ENCODE results near the gene SLC34A2.

SLC34A2 gene

GRCh38 chr4:25633541-25633940 is 22.1 kb upstream of the SLC34A2 start:
- no CpG with 5 or more reads among the region's 4 CpGs for WGBS (ENCODE audit: insufficient coverage, insufficient read length)
- Histone ChIP-seq H3K9me3 (ENCODE audit: control insufficient read depth, insufficient read depth, low read length) (no peaks in the 10 kb centered on the region), H3K4me3 (ENCODE audit: low read length) (no peak overlapping the region), H3K4me1 (ENCODE audit: control insufficient read depth, insufficient read depth, low read length) (no peaks in the 10 kb centered on the region), H3K36me3 (ENCODE audit: control insufficient read depth, insufficient read depth, low read length) (no peaks in the 10 kb centered on the region), H3K27me3 (ENCODE audit: control insufficient read depth, insufficient read depth, low read length) (no peaks in the 10 kb centered on the region), H3K27ac (ENCODE audit: low read length) (no peak overlapping the region)
- no peak for DNase-seq (ENCODE audit: low read depth, low spot score)

- no peaks in the 10 kb centered on the region for H3K36me3 ChIP-seq (ENCODE audit: control insufficient read depth, insufficient read depth, low read length)
- no peak for DNase-seq (ENCODE audit: low read depth, low spot score)
- H3K9me3 ChIP-seq (ENCODE audit: control insufficient read depth, insufficient read depth, low read length), result no peaks in the 10 kb centered on the region
- no peak overlapping the region for H3K4me3 ChIP-seq (ENCODE audit: low read length)
- no peaks in the 10 kb centered on the region for H3K27me3 ChIP-seq (ENCODE audit: control insufficient read depth, insufficient read depth, low read length)
- no CpG with 5 or more reads among the region's 4 CpGs for WGBS (ENCODE audit: insufficient coverage, insufficient read length)
- no peak overlapping the region for H3K27ac ChIP-seq (ENCODE audit: low read length)
- no peaks in the 10 kb centered on the region for H3K4me1 ChIP-seq (ENCODE audit: control insufficient read depth, insufficient read depth, low read length)
Observed at GRCh38 chr4:25635501-25635900, 20.1 kb upstream of the SLC34A2 start.

- H3K9me3 ChIP-seq (ENCODE audit: control insufficient read depth, insufficient read depth, low read length), result no peaks in the 10 kb centered on the region
- H3K27ac ChIP-seq (ENCODE audit: low read length), result no peak overlapping the region
- no peak for DNase-seq (ENCODE audit: low read depth, low spot score)
- no CpG with 5 or more reads among the region's 10 CpGs for WGBS (ENCODE audit: insufficient coverage, insufficient read length)
- H3K4me3 ChIP-seq (ENCODE audit: low read length), result no peak overlapping the region
- H3K27me3 ChIP-seq (ENCODE audit: control insufficient read depth, insufficient read depth, low read length), result no peaks in the 10 kb centered on the region
- no peaks in the 10 kb centered on the region for H3K36me3 ChIP-seq (ENCODE audit: control insufficient read depth, insufficient read depth, low read length)
- H3K4me1 ChIP-seq (ENCODE audit: control insufficient read depth, insufficient read depth, low read length), result no peaks in the 10 kb centered on the region
Observed at GRCh38 chr4:25637581-25638220, 17.9 kb upstream of the SLC34A2 start.

GRCh38 chr4:25638221-25638601 is 17.4 kb upstream of the SLC34A2 start:
- Histone ChIP-seq H3K9me3 (ENCODE audit: control insufficient read depth, insufficient read depth, low read length) (no peaks in the 10 kb centered on the region), H3K4me3 (ENCODE audit: low read length) (no peak overlapping the region), H3K36me3 (ENCODE audit: control insufficient read depth, insufficient read depth, low read length) (no peaks in the 10 kb centered on the region), H3K4me1 (ENCODE audit: control insufficient read depth, insufficient read depth, low read length) (no peaks in the 10 kb centered on the region), H3K27me3 (ENCODE audit: control insufficient read depth, insufficient read depth, low read length) (no peaks in the 10 kb centered on the region), H3K27ac (ENCODE audit: low read length) (no peak overlapping the region)
- WGBS (ENCODE audit: insufficient coverage, insufficient read length), result no CpG with 5 or more reads among the region's 4 CpGs
- no peak for DNase-seq (ENCODE audit: low read depth, low spot score)

- H3K4me1 ChIP-seq (ENCODE audit: control insufficient read depth, insufficient read depth, low read length), result no peaks in the 10 kb centered on the region
- H3K27me3 ChIP-seq (ENCODE audit: control insufficient read depth, insufficient read depth, low read length), result no peaks in the 10 kb centered on the region
- DNase-seq (ENCODE audit: low read depth, low spot score), result no peak
- H3K36me3 ChIP-seq (ENCODE audit: control insufficient read depth, insufficient read depth, low read length), result no peaks in the 10 kb centered on the region
- no CpG with 5 or more reads among the region's 4 CpGs for WGBS (ENCODE audit: insufficient coverage, insufficient read length)
- H3K4me3 ChIP-seq (ENCODE audit: low read length), result no peak overlapping the region
- no peak overlapping the region for H3K27ac ChIP-seq (ENCODE audit: low read length)
- H3K9me3 ChIP-seq (ENCODE audit: control insufficient read depth, insufficient read depth, low read length), result no peaks in the 10 kb centered on the region
Observed at GRCh38 chr4:25638806-25639205, 16.8 kb upstream of the SLC34A2 start.

- no peak for DNase-seq (ENCODE audit: low read depth, low spot score)
- WGBS (ENCODE audit: insufficient coverage, insufficient read length), result no CpG with 5 or more reads among the region's 6 CpGs
- H3K4me1 ChIP-seq (ENCODE audit: control insufficient read depth, insufficient read depth, low read length), result peaks cover 10% of the 10 kb centered on the region
Observed at GRCh38 chr4:25650311-25650710, 5.3 kb upstream of the SLC34A2 start.

GRCh38 chr4:25651682-25652081 is 4.0 kb upstream of the SLC34A2 start:
- H3K9me3 ChIP-seq (ENCODE audit: control insufficient read depth, insufficient read depth, low read length), result no peaks in the 10 kb centered on the region
- no peak overlapping the region for H3K4me3 ChIP-seq (ENCODE audit: low read length)
- no peak for DNase-seq (ENCODE audit: low read depth, low spot score)
- peaks cover 14% of the 10 kb centered on the region for H3K4me1 ChIP-seq (ENCODE audit: control insufficient read depth, insufficient read depth, low read length)
- H3K27ac ChIP-seq (ENCODE audit: low read length), result no peak overlapping the region
- no CpG with 5 or more reads among the region's 5 CpGs for WGBS (ENCODE audit: insufficient coverage, insufficient read length)
- H3K27me3 ChIP-seq (ENCODE audit: control insufficient read depth, insufficient read depth, low read length), result peaks cover 16% of the 10 kb centered on the region
- H3K36me3 ChIP-seq (ENCODE audit: control insufficient read depth, insufficient read depth, low read length), result no peaks in the 10 kb centered on the region

More at GRCh38 chr4:25650311-25650710, 5.3 kb upstream of the SLC34A2 start:
- Histone ChIP-seq H3K4me3 (ENCODE audit: low read length) (no peak overlapping the region), H3K9me3 (ENCODE audit: control insufficient read depth, insufficient read depth, low read length) (no peaks in the 10 kb centered on the region), H3K27ac (ENCODE audit: low read length) (no peak overlapping the region), H3K27me3 (ENCODE audit: control insufficient read depth, insufficient read depth, low read length) (peaks cover 11% of the 10 kb centered on the region; the same call in 1 of the 2 replicates), H3K36me3 (ENCODE audit: control insufficient read depth, insufficient read depth, low read length) (no peaks in the 10 kb centered on the region)

GRCh38 chr4:25654031-25654970 is 1.4 kb upstream of the SLC34A2 start:
- H3K4me3 ChIP-seq (ENCODE audit: low read length), result no peak overlapping the region
- no peaks in the 10 kb centered on the region for H3K36me3 ChIP-seq (ENCODE audit: control insufficient read depth, insufficient read depth, low read length)

GRCh38 chr4:25656031-25656430 is 380 bp downstream of the SLC34A2 start:
- peaks cover 14% of the 10 kb centered on the region for H3K4me1 ChIP-seq (ENCODE audit: control insufficient read depth, insufficient read depth, low read length)
- H3K27ac ChIP-seq (ENCODE audit: low read length), result no peak overlapping the region
- peaks cover 16% of the 10 kb centered on the region for H3K27me3 ChIP-seq (ENCODE audit: control insufficient read depth, insufficient read depth, low read length)
- WGBS (ENCODE audit: insufficient coverage, insufficient read length), result no CpG with 5 or more reads among the region's 8 CpGs
- DNase-seq (ENCODE audit: low read depth, low spot score), result no peak
- H3K4me3 ChIP-seq (ENCODE audit: low read length), result no peak overlapping the region; the same call in 1 of the 2 replicates
- no peaks in the 10 kb centered on the region for H3K36me3 ChIP-seq (ENCODE audit: control insufficient read depth, insufficient read depth, low read length)
- no peaks in the 10 kb centered on the region for H3K9me3 ChIP-seq (ENCODE audit: control insufficient read depth, insufficient read depth, low read length)

More at GRCh38 chr4:25654031-25654970, 1.4 kb upstream of the SLC34A2 start:
- no CpG with 5 or more reads among the region's 17 CpGs for WGBS (ENCODE audit: insufficient coverage, insufficient read length)
- H3K4me1 ChIP-seq (ENCODE audit: control insufficient read depth, insufficient read depth, low read length), result peaks cover 14% of the 10 kb centered on the region
- H3K9me3 ChIP-seq (ENCODE audit: control insufficient read depth, insufficient read depth, low read length), result no peaks in the 10 kb centered on the region
- H3K27me3 ChIP-seq (ENCODE audit: control insufficient read depth, insufficient read depth, low read length), result peaks cover 16% of the 10 kb centered on the region
- DNase-seq (ENCODE audit: low read depth, low spot score), result no peak
- H3K27ac ChIP-seq (ENCODE audit: low read length), result no peak overlapping the region

GRCh38 chr4:25658357-25658771 is 2.7 kb downstream of the SLC34A2 start:
- no CpG with 5 or more reads among the region's 3 CpGs for WGBS (ENCODE audit: insufficient coverage, insufficient read length)
- Histone ChIP-seq H3K4me3 (ENCODE audit: low read length) (no peak overlapping the region), H3K4me1 (ENCODE audit: control insufficient read depth, insufficient read depth, low read length) (peaks cover 12% of the 10 kb centered on the region), H3K36me3 (ENCODE audit: control insufficient read depth, insufficient read depth, low read length) (no peaks in the 10 kb centered on the region), H3K27ac (ENCODE audit: low read length) (no peak overlapping the region), H3K27me3 (ENCODE audit: control insufficient read depth, insufficient read depth, low read length) (peaks cover 16% of the 10 kb centered on the region), H3K9me3 (ENCODE audit: control insufficient read depth, insufficient read depth, low read length) (no peaks in the 10 kb centered on the region)
- DNase-seq (ENCODE audit: low read depth, low spot score), result no peak

Data from iPS DF 6.9 (cell line).